Smooth muscle cell of bladder (primary cell): ENCODE results near the gene CD28. TPM values are rescaled to one million over a fixed set of nuclear protein-coding genes. Genes with fewer than 3 reads are reported as not detected.

ENCODE experiments used
- total RNA-seq: library from RNA; depleted of rRNA; stranded (reverse); fragments of >200 nt; gene quantifications from 2 replicates; pipeline ENCODE4 v1.2.3, GENCODE V29; 2014

CD28 gene
- under 0.01 TPM in 1 of 2 replicates, not detected in the other for total RNA-seq

GRCh38 chr2:203706403-203706802, at the start of gene CD28:
CD28 (plus strand) TSS chr2:203706639; CDS start chr2:203706697, 58 bp downstream.

Other genes with a start within 250 kb of the CD28 start
- gene RAPH1, start 171.3 kb upstream of the CD28 start, total RNA-seq = 12.1 and 22.6 TPM in 2 replicates
- not detected in 2 replicates for gene CTLA4, start 161.1 kb downstream of the CD28 start, total RNA-seq
- gene ICOS, start 230.1 kb downstream of the CD28 start, total RNA-seq = not detected in 2 replicates